ENCODE data around the gene NSRP1. TPM values are rescaled to one million over a fixed set of nuclear protein-coding genes. Genes with fewer than 3 reads are reported as not detected.

The NSRP1 gene
- total and polyA plus RNA-seq, 10 of the 15 experiments (the other 5 are each of a cell fraction or from before 2014, with no cell fraction given), result 12.5 to 69.7 (median 37.8) TPM

- TF ChIP-seq MAX (IDR thresholded peaks at IDR 0.05; ENCODE audit: low read depth, low read length) (no peak), USF1 (IDR thresholded peaks at IDR 0.05; ENCODE audit: borderline replicate concordance, extremely low read length, insufficient read depth, low read depth, low read length) (no peak), FOXM1 (IDR thresholded peaks at IDR 0.05; ENCODE audit: low read depth, low read length) (0 out of 2 replicates have a peak, but pooled peaks have one; percentile 37), TCF12 (IDR thresholded peaks at IDR 0.05; ENCODE audit: low read depth, low read length) (no peak), KDM1A (IDR thresholded peaks at IDR 0.05; ENCODE audit: borderline replicate concordance) (no peak), IKZF2 (IDR thresholded peaks at IDR 0.05) (peak in 1 of 2 experiments; percentile 40; a peak in 2 of 4 replicates), SMC3 (IDR thresholded peaks at IDR 0.05; ENCODE audit: borderline replicate concordance, low read length) (peak; percentile 90), TCF7 (IDR thresholded peaks at IDR 0.05; ENCODE audit: borderline replicate concordance) (no peak), IKZF1 (conservative IDR thresholded peaks at IDR 0.05) (peak; percentile 47; the same call in 1 of the 2 replicates), RCOR1 (conservative IDR thresholded peaks at IDR 0.05; ENCODE audit: low read depth, low read length) (no peak), NR2C1 (IDR thresholded peaks at IDR 0.05) (no peak), KLF5 (IDR thresholded peaks at IDR 0.05; ENCODE audit: partially characterized antibody) (no peak), ZNF274 (IDR thresholded peaks at IDR 0.05; ENCODE audit: insufficient read depth, insufficient read length) (no peak), MEF2B (IDR thresholded peaks at IDR 0.05; ENCODE audit: partially characterized antibody, poor library complexity, severe bottlenecking) (no peak), NKRF (conservative IDR thresholded peaks at IDR 0.05) (0 out of 2 replicates have a peak, but pooled peaks have one; percentile 40), PRDM15 (CRISPR knock-in tag; IDR thresholded peaks at IDR 0.05) (no peak), ATF7 (IDR thresholded peaks at IDR 0.05; ENCODE audit: low read depth) (no peak), ZNF207 (IDR thresholded peaks at IDR 0.05; ENCODE audit: borderline replicate concordance) (peak; percentile 30; the same call in 1 of the 2 replicates), ZBTB11 (CRISPR knock-in tag; IDR thresholded peaks at IDR 0.05) (no peak)
These were observed 11.9 kb upstream of the NSRP1 start (continued) for GRCh38 chr17:30104575-30105339.
